ENCODE measurements around the gene HSD11B1. TPM values are rescaled to one million over a fixed set of nuclear protein-coding genes. Genes with fewer than 3 reads are reported as not detected.
"Not testable (repeated sequence)": the region's sequence is repeated elsewhere in the genome, so short reads cannot be mapped to it uniquely, and the experiment has no call there.

The HSD11B1 gene
- total and polyA plus RNA-seq, 2 donors from 2014 or later: 1.8 to 5.5 TPM

DNA sequence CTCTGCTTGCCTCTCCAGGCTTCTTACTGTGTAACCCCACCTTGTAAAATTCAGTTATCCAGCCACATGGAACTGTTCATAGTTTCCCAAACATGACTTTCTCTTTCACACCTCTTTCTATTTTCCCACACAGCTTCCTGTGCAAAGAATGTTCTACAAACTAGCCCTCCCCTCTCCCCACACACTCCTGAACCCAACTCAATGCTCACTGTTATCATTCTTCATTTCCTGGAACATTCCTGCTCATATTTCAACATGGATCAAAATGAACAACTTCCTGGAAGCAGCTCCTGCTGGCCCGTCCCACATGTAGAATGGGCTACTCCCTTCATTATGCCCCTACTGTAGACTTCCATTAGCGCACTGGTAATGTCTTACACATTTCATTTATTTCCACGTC, 7.5 kb upstream of the HSD11B1 start:
- no peaks in the 10 kb centered on the region for H3K27me3 ChIP-seq (ENCODE audit: control insufficient read depth, insufficient read depth, low read length)
- H3K27ac ChIP-seq (ENCODE audit: low read depth in 2 of 2, low read length in 2 of 2): no peak overlapping the region
- H3K9me3 ChIP-seq (ENCODE audit: control insufficient read depth in 2 of 3, insufficient read depth in 1 of 3, low read length in 3 of 3): no peaks in the 10 kb centered on the region
- H3K9ac ChIP-seq (ENCODE audit: low read length in 3 of 3): no peak overlapping the region
- FAIRE-seq (no peak), DNase-seq (no peak)
- H3K4me1 ChIP-seq (ENCODE audit: control insufficient read depth in 2 of 3, insufficient read depth in 2 of 3, low read depth in 1 of 3, low read length in 3 of 3): peaks cover 0 to 4% (median 0%) of the 10 kb centered on the region in 3 donors
- intact Hi-C loops (cut with DNase I): loop anchor here (5.0 kb wide), 1 partner anchor 120 kb away; no protein-coding TSS in a partner anchor
- TF ChIP-seq CTCF (IDR thresholded peaks at IDR 0.05; ENCODE audit: borderline replicate concordance, extremely low read depth, insufficient read depth): no peak
- H3K36me3 ChIP-seq (ENCODE audit: control insufficient read depth in 2 of 3, insufficient read depth in 3 of 3, low read length in 3 of 3): no peaks in the 10 kb centered on the region
- H3K4me3 ChIP-seq (ENCODE audit: low read length in 3 of 3): no peak overlapping the region

- H3K27me3 ChIP-seq (ENCODE audit: control insufficient read depth, insufficient read depth, low read length); DNase-seq; FAIRE-seq; H3K4me1 ChIP-seq (ENCODE audit: control insufficient read depth in 2 of 3, insufficient read depth in 2 of 3, low read depth in 1 of 3, low read length in 3 of 3); intact Hi-C loops (cut with DNase I); H3K36me3 ChIP-seq (ENCODE audit: control insufficient read depth in 2 of 3, insufficient read depth in 3 of 3, low read length in 3 of 3); H3K27ac ChIP-seq (ENCODE audit: low read depth in 2 of 2, low read length in 2 of 2); H3K4me3 ChIP-seq (ENCODE audit: low read length in 3 of 3); H3K9me3 ChIP-seq (ENCODE audit: control insufficient read depth in 2 of 3, insufficient read depth in 1 of 3, low read length in 3 of 3); H3K9ac ChIP-seq (ENCODE audit: low read length in 3 of 3): not testable (repeated sequence)
Measured at GRCh38 chr1:209700686-209701085, 4.0 kb upstream of the HSD11B1 start.

DNA sequence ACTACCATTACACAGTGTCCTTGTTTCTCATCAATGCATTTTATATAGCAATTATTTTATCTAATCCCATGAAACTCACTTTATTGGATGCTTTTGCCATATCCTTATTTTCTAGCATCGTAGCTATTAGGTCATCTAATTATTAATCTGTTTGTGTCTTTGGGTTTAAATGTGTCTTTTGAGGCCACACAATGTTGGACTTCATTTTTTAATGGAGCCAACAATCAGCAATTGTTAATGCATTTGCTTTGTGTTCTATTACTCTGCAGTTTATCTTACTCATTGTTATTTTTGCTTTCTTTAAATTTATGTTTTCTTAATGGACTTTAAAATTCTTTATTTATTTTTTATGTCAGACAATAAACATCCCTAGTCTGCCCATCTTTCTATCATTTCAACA, 1.8 kb upstream of the HSD11B1 start:
- H3K4me3 ChIP-seq (ENCODE audit: low read length in 3 of 3): no peak overlapping the region
- H3K27ac ChIP-seq (ENCODE audit: low read depth in 2 of 2, low read length in 2 of 2): no peak overlapping the region
- no peak for TF ChIP-seq CTCF (IDR thresholded peaks at IDR 0.05; ENCODE audit: borderline replicate concordance, extremely low read depth, insufficient read depth)
- no peak for DNase-seq
- no peak overlapping the region for H3K9ac ChIP-seq (ENCODE audit: low read length in 3 of 3)
- no peaks in the 10 kb centered on the region for H3K36me3 ChIP-seq (ENCODE audit: control insufficient read depth in 2 of 3, insufficient read depth in 3 of 3, low read length in 3 of 3)
- H3K9me3 ChIP-seq (ENCODE audit: control insufficient read depth in 2 of 3, insufficient read depth in 1 of 3, low read length in 3 of 3): no peaks in the 10 kb centered on the region
- H3K4me1 ChIP-seq (ENCODE audit: control insufficient read depth in 2 of 3, insufficient read depth in 2 of 3, low read depth in 1 of 3, low read length in 3 of 3): peaks cover 0 to 8% (median 6%) of the 10 kb centered on the region in 3 donors
- no peak for FAIRE-seq
- intact Hi-C loops (cut with DNase I): no loop called here
- no peaks in the 10 kb centered on the region for H3K27me3 ChIP-seq (ENCODE audit: control insufficient read depth, insufficient read depth, low read length)

GRCh38 chr1:209703834-209704504, 677 bp upstream of the HSD11B1 start:
- H3K36me3 ChIP-seq (ENCODE audit: control insufficient read depth in 2 of 3, insufficient read depth in 3 of 3, low read length in 3 of 3): no peaks in the 10 kb centered on the region
- FAIRE-seq: no peak
- no peak for DNase-seq

More at GRCh38 chr1:209703834-209704504, 677 bp upstream of the HSD11B1 start:
- intact Hi-C loops (cut with DNase I): no loop called here
- Histone ChIP-seq H3K9ac (ENCODE audit: low read length in 3 of 3) (no peak overlapping the region), H3K4me1 (ENCODE audit: control insufficient read depth in 2 of 3, insufficient read depth in 2 of 3, low read depth in 1 of 3, low read length in 3 of 3) (peaks cover 0 to 8% (median 6%) of the 10 kb centered on the region in 3 donors), H3K9me3 (ENCODE audit: control insufficient read depth in 2 of 3, insufficient read depth in 1 of 3, low read length in 3 of 3) (no peaks in the 10 kb centered on the region), H3K27ac (ENCODE audit: low read depth in 2 of 2, low read length in 2 of 2) (no peak overlapping the region), H3K27me3 (ENCODE audit: control insufficient read depth, insufficient read depth, low read length) (no peaks in the 10 kb centered on the region), H3K4me3 (ENCODE audit: low read length in 3 of 3) (no peak overlapping the region)
- TF ChIP-seq CTCF (IDR thresholded peaks at IDR 0.05; ENCODE audit: borderline replicate concordance, extremely low read depth, insufficient read depth): no peak
